Activated T-helper 17 cell treated with anti-CD3 and anti-CD28 coated beads, Interleukin-2, amount 50 U/mL, for 72 hours (primary cell): ENCODE results near the gene CCSAP. TPM values are rescaled to one million over a fixed set of nuclear protein-coding genes. Genes with fewer than 3 reads are reported as not detected.
"Not testable (repeated sequence)": the region's sequence is repeated elsewhere in the genome, so short reads cannot be mapped to it uniquely, and the experiment has no call there.

ENCODE experiments used
- ATAC-seq: fragments of 150-1000 bp; cut with Tn5 transposase; replicated peaks from 2 replicates; pipeline ENCODE4 v1.10.0; 2021; ENCODE audit warnings: mild to moderate bottlenecking, moderate library complexity
- H3K27ac Mint-ChIP-seq: one replicate; pipeline ENCODE4 v1.8.0; 2022; ENCODE audit warnings: mixed read lengths
- H3K27me3 Mint-ChIP-seq: one replicate; pipeline ENCODE4 v1.8.0; 2022; ENCODE audit warnings: mixed read lengths
- H3K36me3 Mint-ChIP-seq: one replicate; pipeline ENCODE4 v1.8.0; 2022; ENCODE audit warnings: low read depth, mild to moderate bottlenecking, mixed read lengths
- H3K4me1 Mint-ChIP-seq: one replicate; pipeline ENCODE4 v1.8.0; 2022; ENCODE audit warnings: mixed read lengths
- H3K4me3 Mint-ChIP-seq: one replicate; pipeline ENCODE4 v1.8.0; 2022; ENCODE audit warnings: mild to moderate bottlenecking, mixed read lengths
- H3K9me3 Mint-ChIP-seq: one replicate; pipeline ENCODE4 v1.8.0; 2022; ENCODE audit warnings: mixed read lengths
- total RNA-seq, 2 donors: library from RNA; stranded (reverse); gene quantifications; one replicate each; pipeline ENCODE4 v1.2.3, GENCODE V29; 2022

CCSAP gene
- total RNA-seq, 2 donors from 2014 or later = 10.1 to 32.7 TPM

GRCh38 chr1:229296541-229296941 lies 46.3 kb downstream of the CCSAP start:
- Mint-ChIP-seq H3K4me3 (no peak overlapping the region), H3K36me3 (peaks cover 56% of the 10 kb centered on the region), H3K4me1 (peaks cover 15% of the 10 kb centered on the region), H3K27me3 (no peaks in the 10 kb centered on the region), H3K27ac (peak overlapping the region; percentile 60), H3K9me3 (no peaks in the 10 kb centered on the region)
- no peak for ATAC-seq

GRCh38 chr1:229295745-229296144 lies 47.1 kb downstream of the CCSAP start:
- H3K4me3 Mint-ChIP-seq = no peak overlapping the region
- ATAC-seq = no peak
- no peaks in the 10 kb centered on the region for H3K9me3 Mint-ChIP-seq
- no peaks in the 10 kb centered on the region for H3K27me3 Mint-ChIP-seq
- H3K27ac Mint-ChIP-seq = no peak overlapping the region
- H3K4me1 Mint-ChIP-seq = peaks cover 15% of the 10 kb centered on the region
- H3K36me3 Mint-ChIP-seq = peaks cover 57% of the 10 kb centered on the region

GRCh38 chr1:229293528-229294204 lies 49.2 kb downstream of the CCSAP start:
- H3K4me3 Mint-ChIP-seq = no peak overlapping the region
- peak overlapping the region; percentile 36 for H3K27ac Mint-ChIP-seq
- ATAC-seq = no peak
- peaks cover 8% of the 10 kb centered on the region for H3K4me1 Mint-ChIP-seq
- H3K27me3 Mint-ChIP-seq = no peaks in the 10 kb centered on the region
- peaks cover 57% of the 10 kb centered on the region for H3K36me3 Mint-ChIP-seq
- no peaks in the 10 kb centered on the region for H3K9me3 Mint-ChIP-seq

- not testable (repeated sequence) for ATAC-seq
These were observed 51.2 kb downstream of the CCSAP start for GRCh38 chr1:229291686-229292085.

GRCh38 chr1:229288516-229288915 lies 54.3 kb downstream of the CCSAP start:
- no peaks in the 10 kb centered on the region for H3K9me3 Mint-ChIP-seq
- no peak overlapping the region for H3K4me3 Mint-ChIP-seq
- ATAC-seq = no peak
- H3K36me3 Mint-ChIP-seq = peaks cover 52% of the 10 kb centered on the region
- no peaks in the 10 kb centered on the region for H3K27me3 Mint-ChIP-seq
- no peak overlapping the region for H3K27ac Mint-ChIP-seq
- peaks cover 22% of the 10 kb centered on the region for H3K4me1 Mint-ChIP-seq

More at GRCh38 chr1:229291686-229292085, 51.2 kb downstream of the CCSAP start:
- H3K4me3 Mint-ChIP-seq, H3K27me3 Mint-ChIP-seq, H3K27ac Mint-ChIP-seq, H3K9me3 Mint-ChIP-seq: not testable (repeated sequence)
- peaks cover 15% of the 10 kb centered on the region for H3K4me1 Mint-ChIP-seq
- peaks cover 59% of the 10 kb centered on the region for H3K36me3 Mint-ChIP-seq

GRCh38 chr1:229287267-229287666 lies 55.6 kb downstream of the CCSAP start:
- no peaks in the 10 kb centered on the region for H3K27me3 Mint-ChIP-seq
- ATAC-seq = no peak
- H3K4me1 Mint-ChIP-seq = peaks cover 32% of the 10 kb centered on the region
- no peaks in the 10 kb centered on the region for H3K9me3 Mint-ChIP-seq
- peaks cover 63% of the 10 kb centered on the region for H3K36me3 Mint-ChIP-seq
- no peak overlapping the region for H3K4me3 Mint-ChIP-seq
- H3K27ac Mint-ChIP-seq = no peak overlapping the region

- peak; percentile 80 for ATAC-seq
- peaks cover 59% of the 10 kb centered on the region for H3K36me3 Mint-ChIP-seq
- H3K9me3 Mint-ChIP-seq = no peaks in the 10 kb centered on the region
- peak overlapping the region; percentile 66 for H3K27ac Mint-ChIP-seq
- H3K4me3 Mint-ChIP-seq = peak overlapping the region; percentile 36
- H3K27me3 Mint-ChIP-seq = no peaks in the 10 kb centered on the region
- H3K4me1 Mint-ChIP-seq = peaks cover 37% of the 10 kb centered on the region
These were observed 56.6 kb downstream of the CCSAP start for GRCh38 chr1:229286099-229286766.

- H3K4me3 Mint-ChIP-seq = peak overlapping the region; percentile 42
- H3K27ac Mint-ChIP-seq = peak overlapping the region; percentile 70
- peaks cover 41% of the 10 kb centered on the region for H3K4me1 Mint-ChIP-seq
- no peak for ATAC-seq
- no peaks in the 10 kb centered on the region for H3K27me3 Mint-ChIP-seq
- peaks cover 51% of the 10 kb centered on the region for H3K36me3 Mint-ChIP-seq
- H3K9me3 Mint-ChIP-seq = no peaks in the 10 kb centered on the region
These were observed 57.4 kb downstream of the CCSAP start for GRCh38 chr1:229285440-229285839.

GRCh38 chr1:229284887-229285286 lies 58.0 kb downstream of the CCSAP start:
- Mint-ChIP-seq H3K27ac (peak overlapping the region; percentile 70), H3K36me3 (peaks cover 45% of the 10 kb centered on the region), H3K9me3 (no peaks in the 10 kb centered on the region), H3K4me1 (peaks cover 46% of the 10 kb centered on the region), H3K4me3 (peak overlapping the region; percentile 42), H3K27me3 (no peaks in the 10 kb centered on the region)
- ATAC-seq = no peak

GRCh38 chr1:229283183-229283611 lies 59.6 kb downstream of the CCSAP start:
- H3K27me3 Mint-ChIP-seq = no peaks in the 10 kb centered on the region
- H3K9me3 Mint-ChIP-seq = no peaks in the 10 kb centered on the region
- H3K27ac Mint-ChIP-seq = no peak overlapping the region
- peak overlapping the region; percentile 48 for H3K4me3 Mint-ChIP-seq
- peaks cover 46% of the 10 kb centered on the region for H3K4me1 Mint-ChIP-seq
- no peak for ATAC-seq
- peaks cover 29% of the 10 kb centered on the region for H3K36me3 Mint-ChIP-seq

GRCh38 chr1:229282295-229282823 lies 60.5 kb downstream of the CCSAP start:
- ATAC-seq = no peak
- peak overlapping the region; percentile 48 for H3K4me3 Mint-ChIP-seq
- no peaks in the 10 kb centered on the region for H3K9me3 Mint-ChIP-seq
- no peaks in the 10 kb centered on the region for H3K27me3 Mint-ChIP-seq
- peaks cover 42% of the 10 kb centered on the region for H3K4me1 Mint-ChIP-seq
- H3K36me3 Mint-ChIP-seq = peaks cover 22% of the 10 kb centered on the region
- peak overlapping the region; percentile 26 for H3K27ac Mint-ChIP-seq

GRCh38 chr1:229281339-229281926 lies 61.4 kb downstream of the CCSAP start:
- H3K9me3 Mint-ChIP-seq = no peaks in the 10 kb centered on the region
- H3K4me3 Mint-ChIP-seq = peak overlapping the region; percentile 48
- ATAC-seq = no peak
- H3K36me3 Mint-ChIP-seq = peaks cover 13% of the 10 kb centered on the region
- peaks cover 37% of the 10 kb centered on the region for H3K4me1 Mint-ChIP-seq
- H3K27ac Mint-ChIP-seq = peak overlapping the region; percentile 11
- no peaks in the 10 kb centered on the region for H3K27me3 Mint-ChIP-seq

GRCh38 chr1:229280921-229281320 lies 61.9 kb downstream of the CCSAP start:
- Mint-ChIP-seq H3K27me3 (no peaks in the 10 kb centered on the region), H3K27ac (peak overlapping the region; percentile 11), H3K4me1 (peaks cover 34% of the 10 kb centered on the region), H3K36me3 (peaks cover 13% of the 10 kb centered on the region), H3K4me3 (peak overlapping the region; percentile 48), H3K9me3 (no peaks in the 10 kb centered on the region)
- peak; percentile 96 for ATAC-seq

GRCh38 chr1:229280037-229280828 lies 62.6 kb downstream of the CCSAP start:
- peak overlapping the region; percentile 48 for H3K4me3 Mint-ChIP-seq

More at GRCh38 chr1:229280037-229280828, 62.6 kb downstream of the CCSAP start:
- Mint-ChIP-seq H3K36me3 (peaks cover 13% of the 10 kb centered on the region), H3K9me3 (no peaks in the 10 kb centered on the region), H3K27me3 (no peaks in the 10 kb centered on the region), H3K4me1 (peaks cover 31% of the 10 kb centered on the region), H3K27ac (peak overlapping the region; percentile 11)
- peak; percentile 25 for ATAC-seq
